Activated CD4-positive, alpha-beta T cell treated with anti-CD3 and anti-CD28 coated beads for 1 hour (primary cell): ENCODE measurements around the gene COA5.
A peak's percentile ranks its signal among the peaks of the same experiment; 100 is the strongest.

Experiments
- DNase-seq: peaks from one replicate; pipeline ENCODE4 v3.0.0-alpha.2; 2020

The COA5 gene

DNA sequence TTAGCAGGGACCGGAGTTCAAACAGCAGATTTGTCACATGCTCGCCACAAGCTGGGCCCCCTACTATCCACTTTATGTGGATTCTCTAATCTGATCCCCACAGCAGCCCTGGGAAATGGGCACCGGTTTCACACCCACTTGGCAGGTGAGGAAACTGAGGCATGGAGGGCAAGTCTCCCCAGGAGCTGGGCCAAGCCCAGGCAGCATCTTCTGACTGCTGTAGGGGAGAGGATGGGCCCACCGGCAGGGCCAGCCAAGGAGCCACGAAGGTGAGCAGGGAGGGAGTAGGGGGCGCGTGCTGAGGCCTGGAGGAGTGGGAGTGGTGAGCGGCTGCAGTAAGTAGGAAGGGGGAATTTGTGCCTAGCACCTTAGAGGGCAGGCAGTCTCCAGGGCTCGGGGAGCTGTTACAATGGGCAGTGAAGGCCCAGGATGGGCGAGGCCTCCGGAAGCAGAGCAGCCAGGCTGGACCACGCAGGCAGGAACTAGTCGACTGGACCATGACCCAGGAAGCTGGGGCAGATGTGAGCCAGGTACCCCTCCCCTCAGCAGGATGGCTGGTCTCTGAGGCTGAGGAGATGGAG, 37.1 kb downstream of the COA5 start:
- DNase-seq: no peak

DNA sequence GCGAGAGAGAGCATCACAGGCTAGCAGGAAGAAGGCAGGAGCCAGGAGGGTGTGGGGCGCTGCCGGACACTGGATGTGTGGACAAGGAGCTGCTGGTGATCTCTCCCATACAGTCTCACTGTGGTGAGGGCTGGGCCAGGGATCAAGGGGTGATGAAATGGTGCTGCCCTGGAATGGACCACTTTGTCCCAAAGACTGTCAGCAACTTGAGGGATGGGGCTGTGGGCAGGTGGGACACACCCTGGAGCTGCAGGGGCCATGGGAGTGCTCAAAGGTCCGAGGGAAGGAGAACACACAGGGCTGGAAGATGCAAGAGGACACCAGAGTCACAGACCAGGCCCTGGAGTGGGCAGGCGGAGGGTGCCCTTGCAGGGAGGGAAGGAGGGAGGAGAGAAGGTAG, 38.0 kb downstream of the COA5 start:
- no peak for DNase-seq

DNA sequence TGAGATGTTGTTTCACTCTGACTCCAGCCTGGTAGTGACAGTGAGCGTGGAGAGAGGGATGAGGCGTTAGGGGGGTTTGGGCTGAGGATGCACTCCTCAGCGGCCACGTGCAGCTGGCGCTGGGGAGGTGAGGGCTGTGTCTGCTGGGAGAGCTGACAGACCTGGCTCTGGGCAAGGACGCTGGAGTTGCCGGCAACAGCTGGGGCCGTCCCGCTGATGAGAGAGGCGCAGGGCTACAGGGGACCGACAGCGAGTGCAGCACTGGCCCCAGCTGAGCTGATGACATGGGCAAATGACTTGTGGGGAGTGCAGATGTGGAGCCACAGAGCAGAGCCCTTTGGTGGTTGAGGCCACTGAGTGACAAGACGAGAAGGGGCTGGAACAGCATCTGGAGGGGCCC, 38.4 kb downstream of the COA5 start:
- no peak for DNase-seq

DNA sequence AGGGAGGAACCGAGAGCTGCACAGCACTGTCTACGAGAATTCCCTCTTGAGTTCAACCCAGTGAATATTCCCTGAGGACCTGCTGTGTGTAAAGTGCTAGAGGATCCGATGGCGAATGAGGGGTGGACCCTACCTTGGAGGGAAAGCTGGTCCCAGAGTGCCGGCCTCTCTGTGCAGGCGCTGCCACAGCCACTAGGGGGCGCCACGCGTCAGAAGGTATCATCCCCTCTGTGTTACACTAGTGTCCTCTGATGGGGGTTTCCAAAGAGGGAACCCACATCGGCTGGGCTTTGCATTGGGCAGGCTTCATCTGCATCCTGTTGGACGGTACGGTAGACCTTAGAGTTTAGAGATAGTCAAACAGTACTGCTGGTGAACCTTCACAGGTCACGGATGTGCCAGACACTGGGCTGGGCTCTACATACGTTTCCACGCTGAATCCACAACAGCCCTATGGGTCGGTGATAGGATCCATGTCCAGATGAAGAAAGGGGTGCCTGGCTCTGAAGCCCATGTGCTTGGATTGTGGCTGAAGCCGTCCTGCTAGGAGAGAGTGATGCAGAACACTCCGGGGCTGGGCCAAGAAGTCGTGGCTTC, 39.0 kb downstream of the COA5 start:
- peak; percentile 60 for DNase-seq

DNA sequence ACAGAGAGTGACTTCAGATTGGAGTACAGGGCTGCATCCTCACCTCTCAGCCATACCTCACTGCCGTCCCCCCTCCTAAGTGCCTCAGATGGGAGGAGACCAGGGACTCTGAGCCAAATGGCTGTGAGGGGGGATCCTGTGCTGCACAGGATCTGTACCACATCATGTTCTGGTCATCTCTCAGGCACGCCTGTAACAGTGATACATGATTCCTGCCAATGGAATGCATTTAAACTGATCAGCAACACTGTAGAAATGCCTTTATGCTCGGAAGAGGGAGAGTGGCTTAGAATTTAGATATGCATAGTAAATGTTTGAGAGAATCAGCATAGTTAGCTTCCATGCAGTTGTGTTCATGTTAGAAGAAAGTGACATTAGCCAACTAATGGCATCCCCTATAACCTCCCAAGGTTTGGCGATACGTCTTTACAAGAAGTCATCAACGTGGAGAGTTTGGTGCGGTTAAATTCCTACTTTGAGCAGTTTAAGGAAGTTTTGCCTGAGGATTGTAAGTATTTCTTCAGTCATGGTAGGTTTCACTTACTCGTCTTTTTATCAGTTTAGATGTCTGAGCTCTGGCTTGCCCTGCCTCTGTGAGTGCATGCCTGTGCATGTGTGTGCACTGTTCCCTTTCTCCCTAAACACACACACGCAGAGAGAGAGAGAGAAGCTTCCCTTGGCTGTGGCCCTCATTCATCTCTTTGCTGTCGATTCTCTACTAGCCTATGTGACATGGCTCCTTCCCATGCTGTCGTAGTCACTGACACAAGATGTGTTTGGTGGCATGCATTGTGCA, 40.0 kb downstream of the COA5 start:
- DNase-seq: no peak

DNA sequence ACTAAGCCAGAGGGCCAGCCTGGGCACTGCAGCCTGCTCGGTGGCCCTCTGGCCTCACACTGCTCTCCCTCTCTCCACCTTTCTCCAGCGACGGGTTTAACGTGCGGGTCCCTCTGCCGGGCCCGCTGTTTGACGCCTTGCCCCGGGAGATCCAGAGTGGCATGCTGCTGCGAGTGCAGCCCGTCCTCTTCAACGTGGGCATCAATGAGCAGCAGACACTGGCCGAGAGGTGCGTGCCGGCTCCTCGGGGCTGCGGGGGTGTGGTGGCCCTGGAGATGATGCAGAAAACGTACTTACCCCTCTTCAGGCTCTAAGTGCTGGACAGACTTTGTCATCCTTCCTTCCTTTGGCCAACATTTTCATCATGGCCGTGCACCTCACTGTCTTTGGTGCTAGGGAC, 42.4 kb downstream of the COA5 start:
- no peak for DNase-seq

DNA sequence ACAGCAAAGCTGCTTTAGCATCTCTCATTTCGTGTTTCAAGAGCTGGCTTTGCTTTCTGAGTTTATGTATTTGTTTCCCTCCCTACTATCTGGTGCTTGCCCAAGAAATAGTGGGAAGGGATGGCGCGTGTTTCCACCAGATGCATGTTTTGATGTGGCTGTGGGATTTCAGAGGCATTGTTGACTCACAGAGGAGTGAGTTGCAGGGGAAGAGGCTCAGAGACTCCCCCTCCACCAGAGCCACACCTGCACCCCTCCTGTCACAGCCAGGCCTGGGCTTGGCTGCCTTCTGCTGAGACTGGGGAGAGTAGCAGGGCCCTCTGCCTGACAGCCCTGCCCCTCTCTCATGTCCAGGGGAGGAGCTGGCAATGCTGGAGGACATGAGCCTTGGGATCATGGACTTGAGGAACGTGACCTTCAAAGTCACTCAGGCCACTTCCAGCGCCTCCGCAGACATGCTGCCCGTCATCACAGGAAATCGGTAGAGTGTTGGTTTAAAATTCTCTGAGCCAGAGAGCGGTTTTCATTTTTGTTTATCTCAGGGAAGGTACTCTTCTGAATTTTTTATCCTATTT, 42.9 kb downstream of the COA5 start:
- no peak for DNase-seq

DNA sequence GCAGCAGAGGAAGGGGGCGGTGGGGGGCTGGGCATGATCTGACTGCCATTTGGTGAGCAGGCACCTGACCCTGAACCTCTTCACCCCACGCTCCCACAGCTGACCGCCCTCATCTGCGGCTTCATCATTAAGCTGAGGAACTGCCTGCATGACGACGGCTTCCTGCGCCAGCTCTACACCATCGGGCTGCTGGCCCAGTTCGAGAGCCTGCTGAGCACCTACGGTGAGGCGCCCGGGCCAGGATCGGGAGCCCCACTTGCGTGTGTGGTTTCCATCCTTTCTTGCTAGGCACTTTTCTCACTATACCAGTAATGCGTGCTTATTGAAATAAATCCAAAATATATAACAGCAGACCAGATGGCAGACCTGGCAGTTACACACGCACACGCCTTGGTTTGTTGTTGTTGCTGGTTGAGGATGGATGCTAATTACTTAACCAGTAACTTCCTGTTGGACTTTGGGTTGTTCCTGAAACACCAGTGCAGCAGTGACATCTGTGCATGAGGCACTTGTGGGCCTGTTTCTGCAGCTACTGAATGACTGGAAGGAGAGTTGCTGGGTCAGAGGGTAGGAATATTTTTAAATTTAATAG, 43.7 kb downstream of the COA5 start:
- DNase-seq: no peak

DNA sequence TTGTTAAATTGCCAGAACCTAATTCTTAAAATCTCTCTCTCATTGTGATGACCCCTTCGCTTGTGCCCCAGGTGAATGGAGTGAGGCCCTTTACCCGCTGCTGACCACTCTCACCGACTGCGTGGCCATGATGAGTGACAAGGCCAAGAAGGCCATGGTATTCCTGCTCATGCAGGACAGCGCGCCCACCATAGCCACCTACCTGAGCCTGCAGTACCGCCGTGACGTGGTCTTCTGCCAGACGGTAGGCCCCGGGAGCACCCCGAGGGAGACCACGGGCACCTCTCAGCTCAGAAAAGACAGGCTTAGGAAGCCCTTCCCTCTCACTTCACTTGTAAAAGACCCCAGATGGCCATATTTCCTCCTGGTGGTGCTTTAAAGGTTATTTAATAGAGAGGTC, 44.9 kb downstream of the COA5 start:
- no peak for DNase-seq

DNA sequence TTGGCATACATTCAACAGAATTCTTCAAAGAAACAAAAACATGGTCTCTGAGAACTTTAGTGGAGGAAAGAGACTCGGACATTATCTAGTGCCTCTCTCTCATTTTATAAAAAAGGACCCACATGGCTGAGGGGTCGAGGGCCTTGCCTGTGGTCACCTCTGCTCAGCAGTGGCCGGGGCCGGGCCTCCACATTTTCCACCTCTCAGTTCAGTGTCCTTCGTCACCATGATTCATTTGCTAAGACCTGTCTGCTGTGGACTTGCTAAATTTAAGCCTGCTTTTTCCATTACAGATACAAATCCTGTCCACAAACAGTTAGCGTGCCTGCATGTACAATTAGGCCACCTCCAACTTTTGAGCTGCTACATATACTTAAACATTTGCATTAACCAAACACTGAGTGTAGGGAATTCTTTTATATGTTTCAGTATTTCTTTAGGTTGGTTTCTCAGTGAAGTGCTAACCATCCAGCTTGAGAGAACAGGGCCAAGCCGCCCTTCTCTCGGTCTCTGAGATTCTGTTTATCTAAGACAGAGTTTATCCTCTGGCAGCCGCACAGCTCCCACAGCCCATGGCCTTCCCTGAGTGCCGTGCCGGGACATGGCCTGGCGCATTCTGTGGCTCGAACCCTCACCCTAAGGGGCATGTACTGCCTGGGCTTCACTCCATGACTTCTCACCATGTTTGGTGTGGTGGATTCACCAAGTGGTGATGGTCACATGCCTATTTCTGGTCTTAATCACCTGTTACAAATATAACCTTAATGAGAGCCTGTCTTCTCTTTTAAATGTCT, 46.2 kb downstream of the COA5 start:
- no peak for DNase-seq

DNA sequence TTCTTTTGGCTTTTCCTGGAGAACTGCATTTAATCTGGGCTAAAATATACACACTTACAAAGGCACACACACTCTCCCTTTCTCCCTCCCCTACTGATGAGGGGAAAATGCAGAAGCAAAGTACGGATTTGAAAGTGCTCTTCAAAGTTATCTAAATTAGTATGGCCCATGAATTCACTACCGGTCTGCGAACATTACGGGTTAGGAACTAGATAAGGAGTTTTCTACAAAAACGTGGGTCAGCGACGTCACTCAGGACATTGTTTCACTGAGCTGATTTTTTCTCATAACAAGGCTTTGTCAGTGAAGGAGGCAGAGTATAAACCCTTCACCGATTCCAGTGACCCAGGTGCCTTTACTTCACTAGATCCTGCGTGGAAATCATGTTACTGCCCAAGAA, 47.3 kb downstream of the COA5 start:
- no peak for DNase-seq

DNA sequence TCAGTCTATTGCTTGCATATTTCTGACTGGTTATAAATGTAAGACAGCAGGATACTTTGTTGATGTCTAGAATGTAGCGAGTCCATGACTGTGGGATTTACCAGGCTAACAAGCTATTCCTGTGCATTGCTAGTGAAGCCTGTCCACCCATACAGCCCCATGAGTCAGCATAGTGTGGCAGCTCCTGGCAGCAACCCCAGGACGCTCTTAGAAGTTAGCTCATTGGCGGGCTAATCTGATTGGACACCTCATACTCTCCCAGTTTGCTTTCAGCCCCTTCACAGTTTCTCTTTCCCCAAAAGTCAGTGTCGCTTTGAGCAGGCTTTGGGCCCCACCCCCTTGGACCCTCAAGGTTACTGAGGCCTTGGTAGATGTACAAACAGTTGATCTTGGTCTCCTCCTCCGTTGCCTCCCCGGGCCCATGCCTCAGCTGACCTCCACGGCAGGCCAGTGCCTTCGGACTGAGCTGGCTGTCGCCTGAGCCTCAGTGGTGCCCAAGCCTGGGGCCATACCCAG, 48.0 kb downstream of the COA5 start:
- no peak for DNase-seq

DNA sequence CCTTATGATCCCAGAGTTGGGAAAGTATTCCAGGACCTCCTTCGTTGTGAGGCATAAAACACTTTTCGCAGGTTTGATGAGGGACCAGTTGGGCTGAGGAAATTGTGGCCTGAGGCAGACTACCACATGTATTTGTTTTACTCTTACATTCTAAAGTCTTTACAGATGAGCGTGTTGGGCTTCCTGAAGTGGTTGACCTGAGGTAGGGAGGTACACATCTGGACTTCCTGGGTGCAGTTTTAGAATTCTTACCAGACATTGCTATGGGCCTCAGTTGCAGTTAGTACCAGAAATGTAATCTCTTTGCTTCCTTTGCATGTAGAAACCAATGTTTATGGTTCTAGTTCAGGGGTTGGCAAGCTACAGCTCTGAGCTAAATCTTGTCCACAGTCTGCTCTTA, 48.7 kb downstream of the COA5 start:
- DNase-seq: no peak

DNA sequence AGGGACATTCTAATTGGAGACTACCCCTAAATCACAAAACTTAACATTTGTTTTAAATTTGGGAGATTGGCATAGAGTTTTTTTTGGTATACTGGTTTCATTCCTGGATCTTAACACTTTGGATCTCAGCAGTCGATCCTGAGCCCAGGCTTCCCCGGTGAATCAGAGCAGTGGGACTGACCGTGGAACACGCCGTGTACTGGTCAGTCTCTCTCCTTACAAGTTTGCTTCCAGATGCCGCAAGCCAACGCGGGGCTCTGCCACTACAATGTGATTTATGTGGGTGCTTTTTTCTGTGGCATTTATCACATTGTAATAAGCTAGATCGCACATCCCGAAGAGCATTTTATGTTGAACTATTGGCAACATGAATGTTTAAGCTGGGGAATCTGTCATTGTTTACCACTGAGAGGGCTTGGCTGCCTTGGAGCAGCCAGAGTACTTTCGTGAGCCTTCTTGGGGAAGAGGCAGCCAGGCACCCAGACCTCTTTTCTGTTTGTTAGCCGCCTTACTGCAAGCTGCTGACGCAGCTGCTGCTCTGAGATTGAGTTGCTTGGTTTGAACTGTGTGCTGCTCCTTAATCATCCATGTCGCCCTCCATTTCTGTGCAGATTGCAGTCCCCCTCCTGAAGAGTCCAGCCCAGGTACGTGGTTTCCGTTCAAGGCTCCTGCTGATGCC, 49.3 kb downstream of the COA5 start:
- no peak for DNase-seq

DNA sequence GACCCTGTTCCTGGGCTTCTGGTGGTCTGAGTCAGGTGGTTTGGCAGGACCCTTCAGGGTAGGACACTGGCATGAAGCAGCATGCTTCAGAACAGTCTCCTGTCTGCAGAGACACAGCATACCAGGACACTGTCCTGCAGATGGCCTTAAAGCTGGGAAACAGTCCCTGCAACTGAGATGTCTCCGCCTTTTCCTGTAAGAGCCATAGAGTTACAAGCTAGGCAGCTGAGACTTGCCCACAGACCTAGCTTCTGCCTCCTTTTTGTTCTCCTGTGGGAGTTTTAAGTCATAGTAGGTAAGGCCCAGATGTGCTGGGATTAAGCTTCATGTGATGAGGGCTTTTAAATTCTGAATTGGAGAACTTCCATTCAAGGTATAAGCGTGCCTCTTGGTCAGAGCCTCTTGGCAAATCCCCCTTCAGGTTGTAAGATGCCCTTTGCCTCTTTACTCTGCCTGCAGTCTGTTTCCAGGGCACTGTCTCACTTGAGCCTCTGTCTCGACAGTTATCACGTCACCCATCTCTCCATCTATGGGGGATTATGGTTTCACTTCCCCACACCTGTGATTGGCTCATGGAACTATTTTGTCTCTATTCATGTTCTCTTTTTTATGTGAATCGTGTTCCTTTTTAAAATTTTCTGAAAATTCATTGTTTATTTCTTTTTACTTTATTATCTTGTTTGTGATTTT, 51.8 kb downstream of the COA5 start:
- no peak for DNase-seq

DNA sequence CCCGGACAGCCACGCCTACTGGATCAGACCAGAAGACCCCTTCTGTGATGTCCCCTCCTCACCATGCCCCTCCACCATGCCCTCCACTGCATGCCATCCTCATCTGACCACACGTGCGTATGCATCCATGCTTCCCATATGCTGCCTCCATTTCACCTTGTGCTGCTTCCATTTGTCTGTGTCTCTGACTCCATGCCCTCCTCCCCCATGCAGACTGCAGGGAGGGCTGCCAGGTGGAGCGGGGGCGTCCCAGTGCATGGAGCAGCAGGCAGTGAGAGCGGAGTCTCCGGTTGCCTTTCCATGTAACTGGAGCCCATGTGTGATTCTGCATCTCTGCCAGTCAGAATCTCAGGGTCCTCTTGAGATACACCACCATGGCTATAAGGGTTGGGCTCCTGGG, 52.6 kb downstream of the COA5 start:
- DNase-seq: no peak

DNA sequence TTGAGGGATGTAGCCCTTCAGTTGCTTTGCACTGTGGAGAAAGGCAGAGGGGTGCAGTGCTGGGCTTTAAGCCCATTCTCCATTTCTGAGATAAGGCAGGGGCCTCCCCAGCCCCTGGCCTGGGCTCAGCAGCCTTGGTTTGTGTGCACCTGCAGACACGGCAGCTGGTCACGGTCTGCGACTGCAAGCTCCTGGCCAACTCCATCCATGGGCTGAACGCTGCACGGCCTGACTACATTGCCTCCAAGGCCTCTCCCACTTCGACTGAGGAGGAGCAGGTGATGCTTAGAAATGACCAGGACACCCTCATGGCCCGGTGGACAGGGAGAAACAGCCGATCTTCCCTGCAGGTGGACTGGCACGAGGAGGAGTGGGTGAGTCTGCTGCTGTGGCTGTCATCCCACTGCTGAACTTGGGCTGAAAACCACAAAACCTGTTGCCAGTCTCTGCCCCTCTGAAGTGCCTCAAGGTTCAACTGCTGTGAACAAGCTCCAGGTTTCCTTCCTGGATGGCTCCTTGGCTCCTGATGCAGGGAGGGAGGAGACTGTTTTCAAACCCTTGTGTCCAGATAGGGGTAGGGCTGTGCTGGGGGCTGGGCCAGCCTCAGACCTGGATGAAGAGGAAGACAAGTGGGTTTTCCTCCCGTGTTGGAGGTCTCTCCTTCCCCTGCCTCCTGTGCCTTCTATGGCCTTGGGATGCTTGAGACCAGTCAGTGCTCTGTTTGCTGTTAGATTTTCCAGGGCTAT, 54.0 kb downstream of the COA5 start:
- no peak for DNase-seq

DNA sequence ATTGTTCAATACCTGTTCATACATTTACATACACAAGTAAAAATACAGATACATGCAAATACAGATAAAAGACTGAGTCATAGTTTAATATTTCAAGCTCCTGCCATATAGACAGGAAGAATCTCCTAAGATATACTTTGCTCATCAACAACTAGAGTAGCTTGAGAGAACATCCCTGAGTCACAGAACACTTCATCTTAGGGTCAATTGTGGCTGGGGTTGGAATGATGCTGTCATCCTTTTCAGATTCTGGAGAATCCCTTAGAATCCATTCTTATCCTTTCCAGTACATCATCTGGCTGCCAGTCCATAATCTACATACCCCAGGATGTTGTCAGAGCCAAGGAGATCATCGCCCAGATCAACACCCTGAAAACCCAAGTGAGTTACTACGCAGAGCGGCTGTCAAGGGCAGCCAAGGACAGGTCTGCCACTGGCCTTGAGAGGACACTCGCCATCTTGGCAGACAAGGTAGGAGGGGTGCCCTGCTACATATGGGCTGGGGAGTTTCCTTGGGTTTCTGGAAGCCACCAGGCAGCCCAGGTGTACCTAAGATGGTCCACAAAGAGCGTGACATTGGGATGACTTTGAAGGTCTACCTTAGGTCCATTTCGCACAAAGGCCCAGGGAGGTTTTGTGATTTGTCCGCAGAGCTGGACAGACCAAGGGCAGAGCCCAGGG, 55.7 kb downstream of the COA5 start:
- no peak for DNase-seq

DNA sequence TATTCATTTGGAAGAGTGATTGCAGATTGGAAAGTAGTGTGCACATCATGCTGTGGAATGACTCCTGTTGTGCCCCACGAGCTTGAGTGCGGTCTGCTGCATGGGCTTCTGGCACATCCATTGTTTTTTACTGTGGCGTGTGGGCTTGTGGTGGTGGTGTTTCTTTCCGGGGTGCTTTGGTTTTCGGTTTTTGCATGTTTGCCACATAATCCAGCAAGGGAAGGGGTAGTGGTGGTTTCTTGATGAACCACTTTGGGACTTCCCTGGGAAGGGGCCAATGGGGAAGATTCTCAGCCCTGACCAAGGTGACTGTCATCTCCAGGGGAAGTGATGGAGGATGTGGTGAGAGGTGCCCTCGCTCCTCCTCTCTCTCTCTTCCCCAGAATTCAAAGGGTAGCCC, 57.0 kb downstream of the COA5 start:
- no peak for DNase-seq

DNA sequence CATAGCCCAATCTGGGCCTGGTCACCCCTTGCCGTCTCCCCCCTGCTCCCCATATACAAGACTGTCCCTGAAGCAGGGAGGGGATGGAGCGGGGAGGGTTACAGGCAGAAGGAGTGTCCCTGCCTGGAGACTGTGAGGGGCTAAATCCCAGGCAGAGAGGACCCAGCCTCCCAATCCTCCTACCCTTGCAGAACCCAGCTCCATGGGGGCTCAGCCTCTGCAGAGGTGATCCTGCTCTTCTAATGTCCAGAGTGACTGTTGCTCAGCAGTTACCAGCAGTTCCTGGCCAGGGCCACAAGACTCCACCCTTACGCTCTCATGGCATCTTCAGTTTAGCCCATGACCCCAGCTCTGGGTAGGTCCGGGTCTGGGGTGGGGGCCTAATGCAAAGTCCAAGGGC, 58.1 kb downstream of the COA5 start:
- no peak for DNase-seq
